Measurements from ENCODE around the gene TIMP3.

Gene TIMP3

GRCh38 chr22:32811788-32812545 lies 10.5 kb downstream of the TIMP3 start:
- Histone ChIP-seq H3K36me3 (ENCODE audit: insufficient read depth, low read depth, low read length) (no peaks in the 10 kb centered on the region; the same call in 1 of the 2 replicates), H3K4me1 (ENCODE audit: insufficient read depth, low read length) (peaks cover 8% of the 10 kb centered on the region; the same call in 1 of the 2 replicates), H3K9ac (ENCODE audit: low read depth, low read length) (no peak overlapping the region), H3K27ac (ENCODE audit: low read length) (no peak overlapping the region), H3K4me3 (ENCODE audit: low read length) (no peak overlapping the region), H3K27me3 (ENCODE audit: insufficient read depth, low read length) (no peaks in the 10 kb centered on the region), H3K9me3 (ENCODE audit: insufficient read depth, low read depth, low read length) (no peaks in the 10 kb centered on the region)

- peaks cover 13% of the 10 kb centered on the region; the same call in 1 of the 2 replicates for H3K4me1 ChIP-seq (ENCODE audit: insufficient read depth, low read length)
- no peak overlapping the region for H3K9ac ChIP-seq (ENCODE audit: low read depth, low read length)
- H3K9me3 ChIP-seq (ENCODE audit: insufficient read depth, low read depth, low read length): no peaks in the 10 kb centered on the region
- no peaks in the 10 kb centered on the region; the same call in 1 of the 2 replicates for H3K36me3 ChIP-seq (ENCODE audit: insufficient read depth, low read depth, low read length)
- H3K27me3 ChIP-seq (ENCODE audit: insufficient read depth, low read length): no peaks in the 10 kb centered on the region
- H3K27ac ChIP-seq (ENCODE audit: low read length): no peak overlapping the region
- no peak overlapping the region for H3K4me3 ChIP-seq (ENCODE audit: low read length)
These were observed 12.9 kb downstream of the TIMP3 start for GRCh38 chr22:32814285-32814860.

- H3K4me1 ChIP-seq (ENCODE audit: insufficient read depth, low read length): peaks cover 13% of the 10 kb centered on the region; the same call in 1 of the 2 replicates
- no peak overlapping the region for H3K9ac ChIP-seq (ENCODE audit: low read depth, low read length)
- no peaks in the 10 kb centered on the region; the same call in 1 of the 2 replicates for H3K36me3 ChIP-seq (ENCODE audit: insufficient read depth, low read depth, low read length)
- no peaks in the 10 kb centered on the region for H3K9me3 ChIP-seq (ENCODE audit: insufficient read depth, low read depth, low read length)
- no peak overlapping the region for H3K27ac ChIP-seq (ENCODE audit: low read length)
- H3K27me3 ChIP-seq (ENCODE audit: insufficient read depth, low read length): no peaks in the 10 kb centered on the region
- H3K4me3 ChIP-seq (ENCODE audit: low read length): no peak overlapping the region
These were observed 13.6 kb downstream of the TIMP3 start for GRCh38 chr22:32815059-32815458.

- H3K4me1 ChIP-seq (ENCODE audit: insufficient read depth, low read length): peaks cover 6% of the 10 kb centered on the region; the same call in 1 of the 2 replicates
- no peak overlapping the region for H3K9ac ChIP-seq (ENCODE audit: low read depth, low read length)
- H3K27ac ChIP-seq (ENCODE audit: low read length): no peak overlapping the region
- no peak overlapping the region for H3K4me3 ChIP-seq (ENCODE audit: low read length)
- no peaks in the 10 kb centered on the region; the same call in 1 of the 2 replicates for H3K36me3 ChIP-seq (ENCODE audit: insufficient read depth, low read depth, low read length)
- no peaks in the 10 kb centered on the region for H3K27me3 ChIP-seq (ENCODE audit: insufficient read depth, low read length)
- no peaks in the 10 kb centered on the region for H3K9me3 ChIP-seq (ENCODE audit: insufficient read depth, low read depth, low read length)
These were observed 14.4 kb downstream of the TIMP3 start for GRCh38 chr22:32815943-32816342.

GRCh38 chr22:32817137-32817730 lies 15.7 kb downstream of the TIMP3 start:
- H3K9me3 ChIP-seq (ENCODE audit: insufficient read depth, low read depth, low read length): no peaks in the 10 kb centered on the region
- no peak overlapping the region for H3K4me3 ChIP-seq (ENCODE audit: low read length)
- H3K9ac ChIP-seq (ENCODE audit: low read depth, low read length): no peak overlapping the region
- peaks cover 6% of the 10 kb centered on the region; the same call in 1 of the 2 replicates for H3K4me1 ChIP-seq (ENCODE audit: insufficient read depth, low read length)
- H3K36me3 ChIP-seq (ENCODE audit: insufficient read depth, low read depth, low read length): no peaks in the 10 kb centered on the region; the same call in 1 of the 2 replicates
- H3K27ac ChIP-seq (ENCODE audit: low read length): no peak overlapping the region
- H3K27me3 ChIP-seq (ENCODE audit: insufficient read depth, low read length): no peaks in the 10 kb centered on the region

- no peak overlapping the region for H3K9ac ChIP-seq (ENCODE audit: low read depth, low read length)
- no peak overlapping the region for H3K27ac ChIP-seq (ENCODE audit: low read length)
- no peaks in the 10 kb centered on the region for H3K9me3 ChIP-seq (ENCODE audit: insufficient read depth, low read depth, low read length)
- peaks cover 6% of the 10 kb centered on the region; the same call in 1 of the 2 replicates for H3K4me1 ChIP-seq (ENCODE audit: insufficient read depth, low read length)
- no peak overlapping the region for H3K4me3 ChIP-seq (ENCODE audit: low read length)
- H3K27me3 ChIP-seq (ENCODE audit: insufficient read depth, low read length): no peaks in the 10 kb centered on the region
- H3K36me3 ChIP-seq (ENCODE audit: insufficient read depth, low read depth, low read length): no peaks in the 10 kb centered on the region; the same call in 1 of the 2 replicates
These were observed 17.1 kb downstream of the TIMP3 start for GRCh38 chr22:32818446-32819115.

- Histone ChIP-seq H3K9me3 (ENCODE audit: insufficient read depth, low read depth, low read length) (no peaks in the 10 kb centered on the region), H3K9ac (ENCODE audit: low read depth, low read length) (no peak overlapping the region), H3K27me3 (ENCODE audit: insufficient read depth, low read length) (no peaks in the 10 kb centered on the region), H3K4me3 (ENCODE audit: low read length) (no peak overlapping the region), H3K36me3 (ENCODE audit: insufficient read depth, low read depth, low read length) (no peaks in the 10 kb centered on the region; the same call in 1 of the 2 replicates), H3K27ac (ENCODE audit: low read length) (no peak overlapping the region), H3K4me1 (ENCODE audit: insufficient read depth, low read length) (peaks cover 6% of the 10 kb centered on the region; the same call in 1 of the 2 replicates)
These were observed 17.6 kb downstream of the TIMP3 start for GRCh38 chr22:32819120-32819519.

- H3K4me1 ChIP-seq (ENCODE audit: insufficient read depth, low read length): peaks cover 6% of the 10 kb centered on the region; the same call in 1 of the 2 replicates
- no peak overlapping the region for H3K27ac ChIP-seq (ENCODE audit: low read length)
- no peaks in the 10 kb centered on the region for H3K9me3 ChIP-seq (ENCODE audit: insufficient read depth, low read depth, low read length)
- H3K27me3 ChIP-seq (ENCODE audit: insufficient read depth, low read length): no peaks in the 10 kb centered on the region
- no peak overlapping the region for H3K4me3 ChIP-seq (ENCODE audit: low read length)
- no peak overlapping the region for H3K9ac ChIP-seq (ENCODE audit: low read depth, low read length)
- H3K36me3 ChIP-seq (ENCODE audit: insufficient read depth, low read depth, low read length): no peaks in the 10 kb centered on the region; the same call in 1 of the 2 replicates
These were observed 18.9 kb downstream of the TIMP3 start for GRCh38 chr22:32820131-32821119.

GRCh38 chr22:32822179-32822877 lies 20.8 kb downstream of the TIMP3 start:
- H3K9me3 ChIP-seq (ENCODE audit: insufficient read depth, low read depth, low read length): no peaks in the 10 kb centered on the region
- peaks cover 4% of the 10 kb centered on the region; the same call in 1 of the 2 replicates for H3K4me1 ChIP-seq (ENCODE audit: insufficient read depth, low read length)
- no peak overlapping the region for H3K27ac ChIP-seq (ENCODE audit: low read length)
- no peak overlapping the region for H3K4me3 ChIP-seq (ENCODE audit: low read length)
- H3K36me3 ChIP-seq (ENCODE audit: insufficient read depth, low read depth, low read length): no peaks in the 10 kb centered on the region
- no peaks in the 10 kb centered on the region for H3K27me3 ChIP-seq (ENCODE audit: insufficient read depth, low read length)
- no peak overlapping the region for H3K9ac ChIP-seq (ENCODE audit: low read depth, low read length)

GRCh38 chr22:32823024-32823730 lies 21.7 kb downstream of the TIMP3 start:
- H3K9ac ChIP-seq (ENCODE audit: low read depth, low read length): no peak overlapping the region
- H3K36me3 ChIP-seq (ENCODE audit: insufficient read depth, low read depth, low read length): no peaks in the 10 kb centered on the region
- H3K4me3 ChIP-seq (ENCODE audit: low read length): no peak overlapping the region
- no peaks in the 10 kb centered on the region for H3K27me3 ChIP-seq (ENCODE audit: insufficient read depth, low read length)
- peaks cover 3% of the 10 kb centered on the region; the same call in 1 of the 2 replicates for H3K4me1 ChIP-seq (ENCODE audit: insufficient read depth, low read length)
- H3K27ac ChIP-seq (ENCODE audit: low read length): no peak overlapping the region
- no peaks in the 10 kb centered on the region for H3K9me3 ChIP-seq (ENCODE audit: insufficient read depth, low read depth, low read length)
